ENCODE data around the gene CLDN24. TPM values are rescaled to one million over a fixed set of nuclear protein-coding genes. Genes with fewer than 3 reads are reported as not detected.

Gene CLDN24
- total RNA-seq, 1 experiment from 2014 or later: not detected

- Histone ChIP-seq H3T11ph (ENCODE audit: low read length) (no peak overlapping the region), H3K27me3 (ENCODE audit: insufficient read depth, low read length) (no peaks in the 10 kb centered on the region), H3K14ac (ENCODE audit: insufficient read depth, low read length) (no peak overlapping the region), H3K18ac (ENCODE audit: insufficient read length, low read depth, low read length) (no peak overlapping the region), H3K4me2 (ENCODE audit: insufficient read depth, insufficient read length, low read length) (no peak overlapping the region), H3K56ac (ENCODE audit: insufficient read length, low read depth, low read length) (no peak overlapping the region), H3K27ac (ENCODE audit: insufficient read length, low read depth, low read length) (no peak overlapping the region), H4K5ac (ENCODE audit: insufficient read length, low read depth, low read length) (no peak overlapping the region), H4K8ac (replicated peaks; ENCODE audit: insufficient read length, low read depth, low read length) (no peak overlapping the region), H3K9ac (ENCODE audit: extremely low read depth, insufficient read length, low read length) (no peak overlapping the region), H3K23me2 (ENCODE audit: insufficient read length, low read depth, low read length, poor library complexity, severe bottlenecking) (no peaks in the 10 kb centered on the region), H2BK5ac (ENCODE audit: insufficient read length, low read length) (no peak overlapping the region), H3K79me1 (ENCODE audit: insufficient read depth, low read depth, low read length, poor library complexity, severe bottlenecking) (no peaks in the 10 kb centered on the region), H3K9me3 (ENCODE audit: control insufficient read depth, low read depth, low read length) (no peaks in the 10 kb centered on the region), H2AFZ (ENCODE audit: low read length) (no peak overlapping the region), H2BK15ac (ENCODE audit: low read depth, low read length) (no peak overlapping the region), H4K20me1 (ENCODE audit: control insufficient read depth, insufficient read depth, insufficient read length) (no peaks in the 10 kb centered on the region), H2AK5ac (ENCODE audit: insufficient read length, low read length) (no peak overlapping the region), H3K4ac (ENCODE audit: low read depth, low read length) (no peak overlapping the region), H3K79me2 (ENCODE audit: insufficient read depth, low read length) (no peaks in the 10 kb centered on the region; the same call in 1 of the 2 replicates), H4K91ac (ENCODE audit: insufficient read length, low read depth, low read length) (no peak overlapping the region), H2BK12ac (ENCODE audit: insufficient read length, low read depth, low read length) (no peak overlapping the region), H2BK120ac (ENCODE audit: low read depth, low read length, poor library complexity, severe bottlenecking) (no peak overlapping the region), H3K4me1 (ENCODE audit: insufficient read depth, low read length) (no peaks in the 10 kb centered on the region), H2BK20ac (ENCODE audit: low read depth, low read length, poor library complexity, severe bottlenecking) (no peak overlapping the region), H3K23ac (ENCODE audit: insufficient read length, low read depth, low read length) (no peak overlapping the region)
- Mint-ChIP-seq H3K36me3 (ENCODE audit: insufficient read depth in 1 of 3, low read depth in 3 of 3) (peaks cover 11 to 31% (median 21%) of the 10 kb centered on the region in 3 experiments), H3K4me3 (no peak overlapping the region), H3K4me1 (peaks cover 0 to 7% of the 10 kb centered on the region in 2 experiments; a peak in 1 of 4 replicates), H3K9me3 (peaks cover 9 to 10% of the 10 kb centered on the region in 2 experiments), H3K27ac (no peak overlapping the region), H3K27me3 (ENCODE audit: low read depth) (no peaks in the 10 kb centered on the region)
- TF ChIP-seq CTCF (conservative IDR thresholded peaks at IDR 0.05): no peak
- DNase-seq: no peak
- no CpG with 5 or more reads among the region's 2 CpGs for WGBS (ENCODE audit: extremely low coverage, insufficient read length, low lambda C conversion rate)
Observed at GRCh38 chr4:183321079-183321478, 1.1 kb downstream of the CLDN24 start.
